DOHH2 (cell line): Measurements from ENCODE around the gene PTPN4.

Source experiments
- EZH2phosphoT487 ChIP-seq: fragments of 200-600 bp; sonication (generic); IDR thresholded peaks from 2 replicates; pipeline ENCODE4 v1.6.1; 2017; ENCODE audit warnings: borderline replicate concordance, mild to moderate bottlenecking, antibody characterized with exemption, low read length, moderate library complexity, mixed read lengths
- TF ChIP-seq, protein P1 (sequence below): fragments of 200-600 bp; sonication (generic); IDR thresholded peaks from one replicate; pipeline ENCODE4 v1.5.1; 2014; ENCODE audit warnings: antibody characterized with exemption, mild to moderate bottlenecking, low read depth, low read length; ENCODE audit not compliant: poor library complexity, severe bottlenecking

DNA sequence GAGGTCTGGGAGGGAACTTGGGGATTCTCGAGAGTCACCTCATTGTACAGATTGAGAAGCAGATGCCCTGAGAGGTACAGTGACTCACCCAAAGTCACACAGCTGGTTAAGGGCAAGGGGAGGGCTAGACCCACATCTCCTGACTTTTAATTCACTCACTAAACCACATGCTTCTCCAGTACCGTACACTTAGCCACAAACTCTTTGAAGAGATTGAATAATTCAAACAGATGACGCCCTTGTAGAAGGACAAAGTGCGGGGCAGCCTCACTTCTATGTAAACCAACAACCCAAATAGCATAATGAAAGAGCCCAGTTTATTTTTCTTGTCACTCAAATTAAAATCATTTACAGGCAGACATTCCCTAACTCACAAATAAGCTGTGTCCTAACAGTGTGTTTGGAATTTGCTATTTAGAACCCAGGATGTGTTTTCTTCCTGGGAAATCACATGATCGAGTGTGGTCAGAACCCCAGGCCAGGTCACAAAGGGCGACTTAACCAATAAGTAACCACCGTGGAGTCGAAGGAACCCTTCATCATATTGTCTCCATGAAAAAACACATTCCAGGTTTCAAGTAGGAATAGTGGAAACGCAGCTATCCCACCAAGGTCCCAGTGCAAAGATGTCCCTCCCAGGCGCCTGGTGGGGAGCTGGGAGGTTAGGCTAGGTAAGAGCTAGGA lies 35.8 kb upstream of the PTPN4 start:
- TF ChIP-seq, protein P1, sequence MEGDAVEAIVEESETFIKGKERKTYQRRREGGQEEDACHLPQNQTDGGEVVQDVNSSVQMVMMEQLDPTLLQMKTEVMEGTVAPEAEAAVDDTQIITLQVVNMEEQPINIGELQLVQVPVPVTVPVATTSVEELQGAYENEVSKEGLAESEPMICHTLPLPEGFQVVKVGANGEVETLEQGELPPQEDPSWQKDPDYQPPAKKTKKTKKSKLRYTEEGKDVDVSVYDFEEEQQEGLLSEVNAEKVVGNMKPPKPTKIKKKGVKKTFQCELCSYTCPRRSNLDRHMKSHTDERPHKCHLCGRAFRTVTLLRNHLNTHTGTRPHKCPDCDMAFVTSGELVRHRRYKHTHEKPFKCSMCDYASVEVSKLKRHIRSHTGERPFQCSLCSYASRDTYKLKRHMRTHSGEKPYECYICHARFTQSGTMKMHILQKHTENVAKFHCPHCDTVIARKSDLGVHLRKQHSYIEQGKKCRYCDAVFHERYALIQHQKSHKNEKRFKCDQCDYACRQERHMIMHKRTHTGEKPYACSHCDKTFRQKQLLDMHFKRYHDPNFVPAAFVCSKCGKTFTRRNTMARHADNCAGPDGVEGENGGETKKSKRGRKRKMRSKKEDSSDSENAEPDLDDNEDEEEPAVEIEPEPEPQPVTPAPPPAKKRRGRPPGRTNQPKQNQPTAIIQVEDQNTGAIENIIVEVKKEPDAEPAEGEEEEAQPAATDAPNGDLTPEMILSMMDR = no peak
- TF ChIP-seq EZH2phosphoT487 = no peak
